GM18502 (cell line): ENCODE measurements around the gene FCRL6.

Source experiments
- ATAC-seq: cut with Tn5 transposase; IDR thresholded peaks from one replicate; pipeline ENCODE4 v1.9.1; 2021; ENCODE audit warnings: mild to moderate bottlenecking; ENCODE audit not compliant: unreplicated experiment, poor library complexity

Gene FCRL6

GRCh38 chr1:159802111-159802510 lies at the start of gene FCRL6:
FCRL6 (plus strand) TSS chr1:159802360; CDS start chr1:159802425, 65 bp downstream.
- no peak for ATAC-seq

GRCh38 chr1:159753386-159753785 lies 48.8 kb upstream of the FCRL6 start:
- ATAC-seq, result no peak

- ATAC-seq, result no peak
These were observed 46.6 kb upstream of the FCRL6 start for GRCh38 chr1:159755451-159756007.

- no peak for ATAC-seq
These were observed 45.8 kb upstream of the FCRL6 start for GRCh38 chr1:159756397-159756796.

GRCh38 chr1:159763686-159764085 lies 38.5 kb upstream of the FCRL6 start:
- ATAC-seq, result no peak

- ATAC-seq, result no peak
These were observed 36.4 kb upstream of the FCRL6 start for GRCh38 chr1:159765806-159766205.

GRCh38 chr1:159771127-159771895 lies 30.8 kb upstream of the FCRL6 start:
- ATAC-seq, result no peak

GRCh38 chr1:159774465-159774864 lies 27.7 kb upstream of the FCRL6 start:
- no peak for ATAC-seq

- no peak for ATAC-seq
These were observed 26.4 kb upstream of the FCRL6 start for GRCh38 chr1:159775716-159776115.

- ATAC-seq, result no peak
These were observed 23.9 kb upstream of the FCRL6 start for GRCh38 chr1:159778266-159778665.

- ATAC-seq, result no peak
These were observed 22.7 kb upstream of the FCRL6 start for GRCh38 chr1:159779403-159779851.

- peak; percentile 99 for ATAC-seq
These were observed 21.3 kb upstream of the FCRL6 start, which contains the start of gene DUSP23 for GRCh38 chr1:159780583-159781582. DUSP23 (plus strand) TSS chr1:159780962; CDS start chr1:159781101, 139 bp downstream.

GRCh38 chr1:159781992-159782391 lies 20.2 kb upstream of the FCRL6 start:
- no peak for ATAC-seq

GRCh38 chr1:159783724-159784123 lies 18.4 kb upstream of the FCRL6 start:
- ATAC-seq, result no peak

GRCh38 chr1:159786465-159786864 lies 15.7 kb upstream of the FCRL6 start:
- ATAC-seq, result no peak

- no peak for ATAC-seq
These were observed 15.2 kb upstream of the FCRL6 start for GRCh38 chr1:159786966-159787365.

GRCh38 chr1:159790237-159790917 lies 11.8 kb upstream of the FCRL6 start:
- ATAC-seq, result no peak

- ATAC-seq, result no peak
These were observed 11.1 kb upstream of the FCRL6 start for GRCh38 chr1:159791031-159791430.

- no peak for ATAC-seq
These were observed 10.7 kb upstream of the FCRL6 start for GRCh38 chr1:159791461-159791860.

- no peak for ATAC-seq
These were observed 6.6 kb upstream of the FCRL6 start for GRCh38 chr1:159795534-159795933.
